Natural killer cell treated with Interleukin-12 subunit alpha and Interleukin-12 subunit beta and Interleukin-15 and Interleukin-18, amount 100 ng/mL, for 72 hours (primary cell): ENCODE results near the gene SPSB4. TPM values are rescaled to one million over a fixed set of nuclear protein-coding genes. Genes with fewer than 3 reads are reported as not detected.

Experiments
- ATAC-seq, 2 donors: fragments of 150-1000 bp; cut with Tn5 transposase in 1 of 2; sonication (Bioruptor Pico), chemical (Tn5 transposase) in 1 of 2; 2 replicates each; pipeline ENCODE4 v1.10.0; 2021
- DNase-seq: peaks from one replicate; pipeline ENCODE4 v3.0.0; 2022; ENCODE audit warnings: low spot score
- H3K27ac Mint-ChIP-seq, 2 donors: 1 replicate in 1 of 2; 2 replicates in 1 of 2; pipeline ENCODE4 v1.8.0; 2022; ENCODE audit warnings: mixed read lengths in 2 of 2, mild to moderate bottlenecking in 1 of 2, moderate library complexity in 1 of 2
- H3K27me3 Mint-ChIP-seq, 2 donors: 1 replicate in 1 of 2; 2 replicates in 1 of 2; pipeline ENCODE4 v1.8.0; 2022; ENCODE audit warnings: mixed read lengths in 2 of 2
- H3K36me3 Mint-ChIP-seq: one replicate; pipeline ENCODE4 v1.8.0; 2022; ENCODE audit warnings: mixed read lengths
- H3K4me1 Mint-ChIP-seq, 2 donors: 1 replicate in 1 of 2; 2 replicates in 1 of 2; pipeline ENCODE4 v1.8.0; 2022; ENCODE audit warnings: low read depth in 2 of 2, mixed read lengths in 2 of 2, mild to moderate bottlenecking in 1 of 2
- H3K4me3 Mint-ChIP-seq: one replicate; pipeline ENCODE4 v1.8.0; 2022; ENCODE audit warnings: mixed read lengths
- H3K9me3 Mint-ChIP-seq: 2 replicates; pipeline ENCODE4 v1.8.0; 2022; ENCODE audit warnings: mixed read lengths
- total RNA-seq, 2 donors: library from RNA; stranded (reverse); gene quantifications; one replicate each; pipeline ENCODE4 v1.2.3, GENCODE V29; 2022

The SPSB4 gene
- total RNA-seq, 2 donors from 2014 or later = not detected

GRCh38 chr3:141174674-141175073, 123.5 kb downstream of the SPSB4 start:
- no peak overlapping the region for H3K4me3 Mint-ChIP-seq
- no peak for ATAC-seq
- no peaks in the 10 kb centered on the region for H3K36me3 Mint-ChIP-seq
- peaks cover 17 to 33% of the 10 kb centered on the region in 2 donors for H3K27me3 Mint-ChIP-seq
- no peak for DNase-seq
- no peaks in the 10 kb centered on the region for H3K9me3 Mint-ChIP-seq
- no peak overlapping the region for H3K27ac Mint-ChIP-seq
- no peaks in the 10 kb centered on the region for H3K4me1 Mint-ChIP-seq

- H3K27ac Mint-ChIP-seq = no peak overlapping the region
- H3K36me3 Mint-ChIP-seq = peaks cover 5% of the 10 kb centered on the region
- no peak for DNase-seq
- no peaks in the 10 kb centered on the region for H3K4me1 Mint-ChIP-seq
- peaks cover 20 to 35% of the 10 kb centered on the region in 2 donors for H3K27me3 Mint-ChIP-seq
- H3K9me3 Mint-ChIP-seq = peaks cover 7% of the 10 kb centered on the region
- H3K4me3 Mint-ChIP-seq = no peak overlapping the region
- ATAC-seq = no peak
These were observed 125.6 kb downstream of the SPSB4 start for GRCh38 chr3:141176775-141177174.

- no peaks in the 10 kb centered on the region for H3K4me1 Mint-ChIP-seq
- ATAC-seq (no peak), DNase-seq (no peak)
- no peak overlapping the region for H3K27ac Mint-ChIP-seq
- peaks cover 5% of the 10 kb centered on the region for H3K36me3 Mint-ChIP-seq
- peaks cover 7% of the 10 kb centered on the region for H3K9me3 Mint-ChIP-seq
- H3K4me3 Mint-ChIP-seq = no peak overlapping the region
- H3K27me3 Mint-ChIP-seq = peaks cover 20 to 41% of the 10 kb centered on the region in 2 donors
These were observed 126.9 kb downstream of the SPSB4 start for GRCh38 chr3:141178026-141178425.

- Mint-ChIP-seq H3K36me3 (peaks cover 5% of the 10 kb centered on the region), H3K27ac (no peak overlapping the region), H3K9me3 (peaks cover 7% of the 10 kb centered on the region), H3K4me3 (no peak overlapping the region), H3K27me3 (peaks cover 20 to 41% of the 10 kb centered on the region in 2 donors), H3K4me1 (no peaks in the 10 kb centered on the region)
- ATAC-seq (no peak), DNase-seq (no peak)
These were observed 127.4 kb downstream of the SPSB4 start for GRCh38 chr3:141178551-141178950.

GRCh38 chr3:141179983-141180382, 128.8 kb downstream of the SPSB4 start:
- peaks cover 20 to 28% of the 10 kb centered on the region in 2 donors for H3K27me3 Mint-ChIP-seq
- no peak overlapping the region for H3K4me3 Mint-ChIP-seq
- peaks cover 5% of the 10 kb centered on the region for H3K36me3 Mint-ChIP-seq
- no peak overlapping the region for H3K27ac Mint-ChIP-seq
- H3K9me3 Mint-ChIP-seq = peaks cover 7% of the 10 kb centered on the region
- H3K4me1 Mint-ChIP-seq = no peaks in the 10 kb centered on the region
- DNase-seq (no peak), ATAC-seq (no peak)

- Mint-ChIP-seq H3K9me3 (peaks cover 7% of the 10 kb centered on the region), H3K27me3 (peaks cover 16 to 28% of the 10 kb centered on the region in 2 donors), H3K4me1 (no peaks in the 10 kb centered on the region), H3K36me3 (peaks cover 5% of the 10 kb centered on the region), H3K4me3 (no peak overlapping the region), H3K27ac (no peak overlapping the region)
- DNase-seq (no peak), ATAC-seq (no peak)
These were observed 130.0 kb downstream of the SPSB4 start for GRCh38 chr3:141181196-141181595.

GRCh38 chr3:141181819-141182218, 130.7 kb downstream of the SPSB4 start:
- DNase-seq = no peak
- Mint-ChIP-seq H3K27ac (no peak overlapping the region), H3K9me3 (peaks cover 7% of the 10 kb centered on the region), H3K27me3 (peaks cover 18 to 28% of the 10 kb centered on the region in 2 donors), H3K4me3 (no peak overlapping the region), H3K36me3 (peaks cover 5% of the 10 kb centered on the region), H3K4me1 (no peaks in the 10 kb centered on the region)
- ATAC-seq = no peak

- ATAC-seq (no peak), DNase-seq (no peak)
- peaks cover 7% of the 10 kb centered on the region for H3K9me3 Mint-ChIP-seq
- H3K4me1 Mint-ChIP-seq = no peaks in the 10 kb centered on the region
- peaks cover 5% of the 10 kb centered on the region for H3K36me3 Mint-ChIP-seq
- no peak overlapping the region for H3K27ac Mint-ChIP-seq
- peaks cover 9 to 16% of the 10 kb centered on the region in 2 donors for H3K27me3 Mint-ChIP-seq
- no peak overlapping the region for H3K4me3 Mint-ChIP-seq
These were observed 132.5 kb downstream of the SPSB4 start for GRCh38 chr3:141183606-141184005.

- Mint-ChIP-seq H3K9me3 (peaks cover 7% of the 10 kb centered on the region), H3K4me3 (no peak overlapping the region), H3K27me3 (peaks cover 9 to 16% of the 10 kb centered on the region in 2 donors), H3K27ac (no peak overlapping the region), H3K36me3 (peaks cover 5% of the 10 kb centered on the region), H3K4me1 (no peaks in the 10 kb centered on the region)
- no peak for ATAC-seq
- DNase-seq = no peak
These were observed 133.3 kb downstream of the SPSB4 start for GRCh38 chr3:141184430-141184829.

GRCh38 chr3:141191097-141191749, 140.1 kb downstream of the SPSB4 start:
- H3K27me3 Mint-ChIP-seq = peaks cover 19% of the 10 kb centered on the region in 2 donors
- peaks cover 8 to 10% of the 10 kb centered on the region in 2 donors for H3K4me1 Mint-ChIP-seq
- no peak overlapping the region for H3K4me3 Mint-ChIP-seq
- H3K36me3 Mint-ChIP-seq = no peaks in the 10 kb centered on the region
- H3K27ac Mint-ChIP-seq = no peak overlapping the region
- no peaks in the 10 kb centered on the region for H3K9me3 Mint-ChIP-seq
- ATAC-seq = no peak
- no peak for DNase-seq

GRCh38 chr3:141192345-141192744, 141.2 kb downstream of the SPSB4 start:
- peaks cover 23 to 30% of the 10 kb centered on the region in 2 donors for H3K27me3 Mint-ChIP-seq
- H3K36me3 Mint-ChIP-seq = no peaks in the 10 kb centered on the region
- ATAC-seq (peak; percentile 95 to 97), DNase-seq (peak; percentile 92)
- no peak overlapping the region for H3K4me3 Mint-ChIP-seq
- no peak overlapping the region for H3K27ac Mint-ChIP-seq
- no peaks in the 10 kb centered on the region for H3K9me3 Mint-ChIP-seq
- peaks cover 8 to 10% of the 10 kb centered on the region in 2 donors for H3K4me1 Mint-ChIP-seq

- Mint-ChIP-seq H3K4me1 (peaks cover 8 to 10% of the 10 kb centered on the region in 2 donors), H3K27me3 (peaks cover 31 to 39% of the 10 kb centered on the region in 2 donors), H3K4me3 (no peak overlapping the region), H3K36me3 (no peaks in the 10 kb centered on the region), H3K9me3 (no peaks in the 10 kb centered on the region), H3K27ac (no peak overlapping the region)
- ATAC-seq (no peak), DNase-seq (no peak)
These were observed 142.1 kb downstream of the SPSB4 start for GRCh38 chr3:141193066-141193830.
